NCI-H1048 (cell line): Measurements from ENCODE around the gene PRKN.
"Not testable (repeated sequence)": the region's sequence is repeated elsewhere in the genome, so short reads cannot be mapped to it uniquely, and the experiment has no call there.

Experiments used
- DNase-seq: peaks from one replicate; lab custom pipeline; 2025; lab: John Stamatoyannopoulos, UW

The PRKN gene

DNA sequence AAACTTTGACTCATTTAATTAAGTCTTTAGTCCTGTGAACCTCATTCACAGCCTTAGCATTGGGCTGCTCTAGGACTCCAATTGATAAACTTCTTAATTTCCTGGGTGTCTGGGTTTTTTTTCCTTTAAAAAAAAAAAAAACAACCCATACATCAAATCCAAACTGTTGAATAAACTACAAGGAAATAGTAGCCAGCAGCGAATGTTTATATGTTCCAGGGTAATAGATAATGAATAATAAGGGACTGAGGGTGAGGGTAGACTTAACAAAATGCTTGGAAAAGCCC lies 890.2 kb downstream of the PRKN start:
- no peak for DNase-seq

DNA sequence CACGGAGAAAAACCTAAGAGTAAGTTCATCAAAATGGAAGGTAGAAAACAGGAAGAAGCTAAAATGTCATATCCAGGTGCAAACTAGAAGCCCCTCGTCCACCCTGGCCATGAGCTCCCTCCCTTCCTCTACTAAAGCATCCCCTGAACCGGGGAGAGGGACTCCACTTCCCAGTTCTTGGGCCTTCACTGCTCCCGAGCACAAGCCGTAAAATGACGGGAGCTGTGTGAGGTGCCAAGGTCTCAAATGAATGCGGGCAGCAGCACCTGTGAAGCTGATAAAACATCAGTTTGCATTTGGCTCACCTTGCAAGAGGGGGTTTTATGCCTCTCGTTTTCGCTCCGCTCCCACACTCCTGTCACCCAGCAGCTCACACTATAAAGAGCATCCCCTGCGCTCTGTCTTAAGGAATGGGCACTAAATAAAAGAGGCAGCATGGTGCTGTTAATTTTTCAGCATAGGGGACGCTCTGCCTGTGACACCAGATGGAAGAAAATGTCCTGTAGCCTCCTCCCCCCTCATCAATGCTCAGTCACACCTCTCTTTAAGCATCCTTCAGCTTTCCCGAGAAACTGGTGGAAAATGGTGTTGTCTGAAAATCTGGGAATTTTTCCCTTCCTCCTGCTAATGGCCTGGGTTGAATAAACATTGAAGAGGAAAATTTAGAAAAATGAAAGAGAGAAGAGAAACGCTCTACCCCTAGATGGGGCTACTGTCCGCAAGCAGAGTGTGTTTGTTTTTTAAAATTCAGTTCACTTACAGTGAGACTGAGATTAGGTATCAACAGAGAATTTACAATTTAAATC lies 890.7 kb downstream of the PRKN start:
- no peak for DNase-seq

DNA sequence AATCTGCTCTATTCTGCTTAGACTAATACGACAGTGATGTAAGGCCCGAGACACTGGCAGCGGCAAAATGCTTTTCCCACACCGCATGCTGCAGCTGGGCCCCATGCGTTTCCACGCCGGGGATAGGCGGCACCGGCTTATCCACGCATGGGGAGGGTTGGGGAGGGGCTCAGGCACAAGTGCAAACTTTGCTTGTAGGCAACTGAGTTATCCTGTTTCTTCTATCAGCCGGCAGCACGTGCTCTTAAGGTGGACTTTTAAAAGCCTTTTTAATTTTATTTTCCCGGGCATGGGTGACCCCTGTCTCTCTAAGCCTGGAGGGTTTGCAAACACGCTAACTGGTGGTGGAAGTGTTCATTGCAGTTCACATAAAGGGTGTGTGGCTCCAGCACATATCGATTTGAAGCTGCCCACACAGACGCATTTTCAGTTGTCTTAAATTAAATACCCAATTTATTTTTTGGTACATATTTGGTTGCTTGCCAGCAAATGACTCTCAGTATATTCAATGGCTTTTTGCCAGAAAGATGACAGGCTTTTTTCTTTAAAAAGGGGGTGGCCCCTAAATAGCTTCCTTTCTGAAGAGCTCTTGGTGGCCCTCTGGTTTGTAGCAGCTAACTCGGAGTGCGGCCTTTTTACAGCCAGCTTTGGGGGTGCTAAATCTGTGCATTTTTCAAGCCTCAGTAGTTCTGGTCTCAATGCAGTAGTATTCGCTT lies 891.9 kb downstream of the PRKN start:
- no peak for DNase-seq

DNA sequence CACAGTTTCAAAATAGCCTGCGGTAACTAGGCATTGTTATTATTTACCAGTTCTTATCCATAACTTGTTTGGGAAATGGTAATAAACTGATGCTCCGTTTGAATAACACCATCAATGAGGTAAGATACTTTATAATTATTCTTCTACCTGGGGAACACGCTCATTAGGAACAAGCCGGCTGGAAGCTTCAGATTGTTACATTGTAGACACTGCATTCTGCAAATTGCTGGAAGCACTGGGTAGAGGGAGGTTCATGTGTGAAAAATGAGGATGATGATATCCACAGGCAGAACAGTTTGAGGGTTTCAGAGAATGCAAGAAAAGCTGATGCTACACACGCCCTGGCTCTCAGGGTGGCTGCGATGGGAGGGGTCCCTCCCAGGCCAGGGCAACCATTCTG lies 893.1 kb downstream of the PRKN start:
- no peak for DNase-seq

DNA sequence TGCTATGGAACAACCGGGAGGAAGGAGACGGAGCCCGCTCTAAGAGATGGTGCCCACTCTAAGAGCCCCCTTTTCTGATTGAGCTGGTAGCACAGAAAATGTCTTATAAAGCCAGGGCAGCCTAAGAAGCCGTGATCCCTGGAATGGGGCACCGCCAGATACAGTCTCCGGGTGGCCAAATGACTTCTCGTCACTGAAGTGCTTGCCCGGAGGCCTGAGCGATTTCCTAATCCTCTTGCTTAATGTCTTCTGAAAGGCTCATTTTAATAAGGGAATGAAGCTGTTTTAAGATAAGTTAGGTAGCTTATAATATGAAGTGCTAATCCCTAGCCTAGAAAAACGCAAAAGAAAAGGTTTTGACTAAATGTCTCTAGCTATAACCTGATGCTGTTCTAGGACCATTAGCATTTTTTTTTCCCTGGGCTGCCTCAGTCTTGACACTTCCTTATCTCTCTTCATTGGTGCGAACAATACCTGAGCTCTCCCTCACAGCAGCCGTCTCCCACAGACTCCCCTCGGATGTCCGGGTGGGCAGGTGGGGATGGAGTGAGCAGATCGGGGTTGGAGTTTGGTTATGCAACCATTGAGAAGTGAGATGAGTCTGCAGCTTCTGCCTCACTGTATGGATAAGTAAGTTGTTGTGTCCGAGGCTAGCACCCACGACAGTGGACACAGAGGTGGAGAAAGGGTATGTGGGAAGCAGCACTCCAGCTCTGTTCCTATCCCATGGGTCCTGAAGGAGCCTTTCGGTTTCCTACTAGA lies 894.3 kb downstream of the PRKN start:
- no peak for DNase-seq

DNA sequence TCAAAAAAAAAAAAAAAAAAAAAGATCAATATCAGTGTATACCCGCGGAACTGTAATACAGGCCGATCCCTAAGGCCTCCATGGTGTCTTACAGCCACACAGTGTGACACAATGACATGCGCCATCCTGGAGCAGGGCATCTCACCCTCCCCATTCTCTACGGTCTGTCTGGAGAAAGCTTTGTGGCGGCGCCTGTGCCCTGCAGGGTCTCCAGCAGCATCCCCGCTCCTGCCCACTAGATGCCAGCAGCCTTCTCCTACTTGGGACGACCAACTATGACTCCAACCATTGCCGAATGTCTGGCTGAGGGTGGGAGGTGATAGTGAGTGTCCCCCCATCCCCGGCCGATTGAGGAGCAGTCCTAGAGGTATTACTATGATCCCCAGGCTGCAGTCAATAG lies 894.9 kb downstream of the PRKN start:
- no peak for DNase-seq

DNA sequence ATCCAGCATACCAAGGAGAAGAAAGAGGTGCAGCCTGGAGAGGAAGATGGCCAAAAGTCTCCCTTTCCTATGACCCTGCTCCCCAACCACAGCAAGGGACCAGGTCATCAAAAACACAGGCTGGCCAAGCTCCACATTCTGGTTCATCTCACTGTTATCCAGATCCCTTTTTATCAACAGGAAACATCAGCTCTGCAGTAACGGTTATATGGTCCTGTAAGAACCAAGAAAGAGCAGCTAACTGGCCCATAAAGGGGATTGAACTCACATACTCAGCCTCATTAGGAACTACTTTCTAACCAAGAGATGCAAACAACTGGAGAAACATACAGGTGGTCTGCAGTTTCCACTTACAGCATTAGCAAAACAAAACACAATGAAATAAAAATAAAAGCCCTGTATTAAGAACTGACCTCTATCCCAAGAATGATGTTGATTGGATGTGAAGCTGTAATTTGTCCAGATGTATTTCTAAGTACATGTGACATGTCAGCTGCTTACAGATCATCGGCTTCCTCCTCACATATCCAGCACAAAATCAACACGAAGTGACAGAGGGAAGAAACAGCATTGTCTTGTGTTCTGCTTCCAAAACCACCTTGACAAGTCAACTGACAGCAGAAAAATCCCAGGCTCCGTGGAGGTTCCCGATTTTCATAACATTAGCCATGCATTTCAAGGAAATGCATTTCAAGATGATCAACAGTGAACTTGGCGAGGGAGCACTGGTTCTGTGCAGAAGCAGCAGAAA lies 896.5 kb downstream of the PRKN start:
- no peak for DNase-seq

DNA sequence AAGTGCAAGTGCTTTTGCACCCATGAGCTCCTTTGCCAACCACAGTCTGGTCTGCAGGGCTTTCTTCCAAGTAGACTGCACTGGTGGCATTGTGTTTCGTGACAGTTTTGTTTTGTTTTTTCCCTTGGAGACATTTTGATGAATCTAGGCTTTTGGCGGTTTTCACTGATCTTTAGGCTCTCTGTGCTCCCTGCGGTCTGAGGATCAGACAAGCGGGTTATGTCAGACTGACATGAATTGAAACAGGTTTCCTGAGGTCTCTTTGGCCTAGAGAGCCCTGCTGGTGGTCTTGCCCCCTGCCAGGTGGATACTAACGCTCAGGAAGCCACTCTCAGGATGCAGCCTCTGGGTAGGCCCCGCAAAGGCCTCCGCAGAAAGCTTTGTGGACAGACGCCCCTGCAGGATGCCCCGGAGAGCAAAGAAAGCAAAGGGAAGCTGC lies 898.3 kb downstream of the PRKN start:
- no peak for DNase-seq

DNA sequence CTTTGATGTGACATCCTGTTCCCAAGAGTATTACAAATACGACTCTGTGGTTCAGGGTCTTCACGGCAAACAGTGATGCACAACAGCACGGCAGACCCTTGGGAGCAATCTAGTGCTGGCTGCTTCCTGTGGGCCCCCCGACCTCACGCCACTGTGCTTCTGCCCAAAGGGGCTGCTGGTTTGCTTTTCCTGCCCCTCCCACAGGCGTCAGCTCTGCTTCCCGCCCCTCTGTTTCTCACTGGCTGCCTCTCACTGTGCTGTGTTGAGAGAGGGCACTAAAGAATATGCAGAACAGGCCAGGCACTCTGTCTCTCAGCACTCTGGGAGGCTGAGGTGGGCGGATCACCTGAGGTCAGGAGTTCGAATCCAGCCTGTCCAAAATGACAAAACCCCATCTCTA lies 899.2 kb downstream of the PRKN start:
- DNase-seq = no peak

DNA sequence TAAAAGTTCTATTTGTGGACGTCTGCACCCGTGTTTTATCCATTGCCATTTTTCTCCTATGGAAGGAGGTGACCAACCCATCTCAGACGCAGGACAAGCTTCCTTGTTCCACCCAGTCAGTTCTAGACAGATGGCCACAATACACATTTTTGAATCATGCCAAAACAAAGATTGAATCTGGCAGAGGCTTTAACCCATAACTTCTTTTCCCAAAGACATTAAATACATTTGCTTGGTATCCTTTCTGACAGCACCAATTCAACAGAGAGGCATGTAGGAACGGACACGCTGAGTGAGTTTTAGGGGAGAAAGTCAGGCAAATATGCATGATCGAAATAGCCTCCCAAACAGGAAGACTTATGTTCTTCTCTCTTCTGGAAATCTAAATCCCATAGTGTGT lies 901.1 kb downstream of the PRKN start:
- no peak for DNase-seq

DNA sequence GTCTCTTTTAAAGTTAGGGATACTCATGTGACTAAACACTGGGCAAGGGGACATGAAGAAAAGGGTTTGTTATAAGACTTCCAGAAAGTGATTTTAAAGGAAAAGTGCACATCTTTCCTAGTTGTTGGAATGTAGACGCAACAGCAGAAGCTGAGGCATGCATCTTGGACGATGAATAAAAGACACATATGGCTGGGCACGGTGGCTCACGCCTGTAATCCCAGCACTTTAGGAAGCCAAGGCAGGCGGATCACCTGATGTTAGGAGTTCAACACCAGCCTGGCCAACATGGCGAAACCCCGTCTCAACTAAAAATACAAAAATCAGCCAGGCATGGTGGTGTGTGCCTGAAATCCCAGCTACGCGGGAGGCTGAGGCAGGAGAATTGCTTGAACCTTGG lies 905.4 kb downstream of the PRKN start:
- DNase-seq = not testable (repeated sequence)

DNA sequence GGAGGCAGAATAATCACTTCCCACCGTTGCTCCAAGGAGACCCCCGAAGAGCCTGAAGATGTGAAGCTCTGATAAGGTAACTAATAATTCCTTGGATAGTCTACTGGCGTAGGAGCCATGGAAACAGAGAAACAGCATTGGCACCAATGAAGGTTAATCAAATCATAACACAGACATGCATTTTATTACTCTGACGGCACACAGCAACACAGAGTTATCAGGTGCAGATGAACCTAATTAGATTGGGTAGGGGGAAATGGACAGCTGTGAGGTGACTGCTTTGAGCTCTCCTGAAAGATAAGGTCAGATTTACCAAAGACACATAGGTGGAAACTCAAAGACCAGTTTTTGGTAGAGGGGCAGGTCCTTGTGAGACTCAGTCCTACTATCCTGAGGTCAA lies 909.7 kb downstream of the PRKN start:
- DNase-seq = no peak

DNA sequence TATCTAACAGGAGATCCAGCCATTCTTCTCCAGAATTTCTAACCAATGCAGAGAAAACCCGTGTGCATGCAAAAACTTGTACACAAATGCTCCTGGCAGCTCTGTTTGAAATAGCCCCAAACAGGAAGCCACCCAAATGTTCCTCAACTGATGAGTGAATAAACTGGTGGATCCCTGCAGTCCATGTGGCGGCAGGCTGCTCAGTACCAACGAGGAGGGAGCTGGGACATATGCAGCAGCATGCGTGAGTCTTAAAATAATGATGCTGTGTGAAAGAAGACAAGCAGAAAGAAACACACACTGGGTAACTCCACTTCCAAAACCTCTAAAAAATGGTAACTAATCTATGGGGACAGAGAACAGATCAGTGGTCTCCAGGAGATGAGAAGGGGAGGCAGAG lies 911.6 kb downstream of the PRKN start:
- no peak for DNase-seq

DNA sequence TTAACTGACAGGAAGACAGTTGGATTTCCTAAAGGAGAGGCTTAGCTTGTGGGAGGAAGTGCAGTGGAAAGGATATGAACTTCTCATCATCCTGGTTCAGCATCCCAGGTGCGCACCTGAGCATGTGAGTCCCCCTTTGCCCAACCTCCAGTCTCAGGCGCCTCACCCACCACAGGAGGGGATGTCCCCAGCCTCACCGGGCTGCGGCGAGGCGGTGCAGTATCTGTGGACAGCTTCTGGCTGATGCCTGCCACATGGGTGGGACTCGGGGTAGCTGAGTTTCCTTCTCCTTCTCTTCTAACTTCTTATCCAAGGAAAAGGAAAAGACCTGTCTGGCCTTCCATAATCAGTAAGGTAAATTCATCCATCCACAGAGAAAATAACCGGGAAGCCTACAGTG lies 914.4 kb downstream of the PRKN start:
- DNase-seq = no peak

DNA sequence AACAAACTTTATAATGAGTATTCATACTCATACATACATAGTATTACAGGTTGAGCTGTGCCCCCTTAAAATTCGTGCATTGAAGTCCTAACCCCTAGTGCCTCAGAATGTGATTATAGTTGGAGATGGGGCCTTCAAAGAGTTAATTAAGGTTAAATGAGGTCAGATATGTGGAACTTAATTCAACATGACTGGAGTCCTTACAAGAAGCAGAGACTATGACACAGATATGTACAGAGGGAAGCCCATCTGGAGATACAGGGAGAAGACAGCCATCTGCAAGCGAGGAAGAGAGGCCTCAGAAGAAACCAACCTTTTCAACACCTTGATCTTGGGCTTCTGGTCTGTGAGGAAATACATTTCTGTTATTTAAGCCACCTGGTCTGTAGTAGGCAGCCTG lies 917.6 kb downstream of the PRKN start:
- DNase-seq = no peak

DNA sequence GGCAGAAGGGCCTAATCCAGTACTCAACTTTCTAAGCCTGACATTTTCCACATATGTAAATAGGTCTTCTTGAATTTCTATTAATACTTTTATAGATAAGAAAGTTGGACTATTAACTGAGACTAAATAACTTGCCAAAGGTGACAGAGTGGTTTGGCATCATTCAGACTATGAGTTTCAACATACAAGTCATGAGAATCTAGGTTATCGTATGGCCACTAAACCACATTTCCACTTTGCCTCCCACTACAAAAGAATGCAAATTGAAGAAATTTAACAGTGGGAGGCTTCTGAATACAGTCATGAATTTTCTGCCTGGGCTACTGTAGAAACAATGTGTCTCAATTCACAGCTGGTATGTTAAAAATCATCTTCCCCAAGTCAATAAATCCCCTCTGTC lies 922.7 kb downstream of the PRKN start:
- DNase-seq = no peak

DNA sequence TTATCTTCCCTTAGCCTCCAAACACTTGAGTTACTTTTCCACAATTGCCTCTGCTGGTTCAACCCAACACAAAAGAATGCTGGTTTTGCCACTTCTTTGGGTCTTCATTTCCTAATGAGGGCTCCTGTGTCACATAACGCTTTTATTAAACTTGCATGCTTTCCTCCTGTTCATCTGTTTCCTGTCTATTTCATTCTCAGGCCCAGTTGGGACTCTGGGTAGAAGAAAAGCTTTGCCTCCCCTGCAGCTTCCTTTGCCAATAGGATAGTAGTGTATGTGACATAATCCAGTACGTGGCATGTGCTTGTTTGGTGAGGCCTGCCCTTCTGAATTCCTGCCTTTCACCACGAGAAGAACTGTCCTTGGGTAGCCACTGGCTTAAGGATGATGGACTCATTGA lies 924.4 kb downstream of the PRKN start:
- DNase-seq = no peak

DNA sequence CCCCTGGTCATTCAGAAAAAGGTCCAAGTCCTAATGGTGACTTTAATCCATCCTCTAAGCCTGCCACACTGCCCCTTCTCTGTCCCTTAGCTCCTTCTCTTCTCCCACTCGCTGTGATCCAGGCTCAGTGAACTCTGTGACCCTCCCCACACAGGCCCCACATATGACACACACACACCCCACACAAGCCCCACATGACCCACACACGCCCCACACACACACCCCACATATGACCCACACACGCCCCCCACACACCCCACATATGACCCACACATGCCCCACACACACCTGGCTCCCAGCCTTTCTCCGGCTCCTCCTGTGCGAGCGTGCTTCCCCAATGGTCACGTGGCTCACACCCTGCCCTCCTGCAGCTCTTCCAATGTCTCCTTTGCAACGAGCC lies 925.3 kb downstream of the PRKN start:
- DNase-seq = no peak

DNA sequence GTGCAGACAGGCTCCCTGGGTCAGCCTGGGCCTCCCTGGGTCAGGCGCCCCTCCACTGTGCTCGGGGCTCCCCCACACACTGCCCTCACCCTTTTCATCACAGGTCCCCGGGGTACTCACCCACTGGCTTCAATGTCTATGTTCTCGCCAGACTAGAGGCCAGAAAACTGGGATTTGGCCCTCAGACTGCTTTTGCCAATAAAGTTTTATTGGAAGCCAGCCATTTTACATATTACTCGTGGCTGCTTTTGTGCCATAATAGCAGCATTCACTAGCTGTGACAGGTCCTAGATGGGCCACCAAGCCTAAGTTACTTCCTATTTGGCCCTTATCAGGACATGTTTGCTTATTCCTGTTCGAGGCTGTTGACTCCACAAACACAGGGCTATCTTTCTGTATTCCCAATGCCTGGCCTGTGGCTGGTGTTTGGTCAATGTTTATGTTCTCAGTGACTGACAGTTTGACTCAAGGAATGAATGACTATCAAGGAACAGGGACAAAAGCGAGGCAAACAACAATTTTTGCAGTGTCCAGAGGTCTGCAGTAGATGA lies 928.6 kb downstream of the PRKN start:
- DNase-seq = no peak

DNA sequence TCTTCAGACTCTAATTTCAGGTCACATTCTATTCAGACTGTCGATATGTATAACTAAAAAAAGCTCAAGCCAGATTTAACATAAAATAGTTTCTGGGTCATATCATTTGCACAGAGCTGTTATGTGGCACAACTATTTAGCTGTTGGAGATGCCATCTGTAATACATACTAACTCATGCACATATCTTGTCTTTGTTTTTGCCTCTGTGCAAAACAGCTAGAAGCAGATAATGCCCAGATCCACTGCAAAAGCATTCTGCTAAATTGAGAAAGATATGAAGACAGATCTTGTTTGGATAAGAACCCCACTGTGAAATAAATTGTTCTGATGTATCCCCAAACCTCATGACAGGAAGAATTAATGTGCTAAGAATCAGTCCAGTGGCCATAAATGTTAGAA lies 930.9 kb downstream of the PRKN start:
- DNase-seq = no peak

DNA sequence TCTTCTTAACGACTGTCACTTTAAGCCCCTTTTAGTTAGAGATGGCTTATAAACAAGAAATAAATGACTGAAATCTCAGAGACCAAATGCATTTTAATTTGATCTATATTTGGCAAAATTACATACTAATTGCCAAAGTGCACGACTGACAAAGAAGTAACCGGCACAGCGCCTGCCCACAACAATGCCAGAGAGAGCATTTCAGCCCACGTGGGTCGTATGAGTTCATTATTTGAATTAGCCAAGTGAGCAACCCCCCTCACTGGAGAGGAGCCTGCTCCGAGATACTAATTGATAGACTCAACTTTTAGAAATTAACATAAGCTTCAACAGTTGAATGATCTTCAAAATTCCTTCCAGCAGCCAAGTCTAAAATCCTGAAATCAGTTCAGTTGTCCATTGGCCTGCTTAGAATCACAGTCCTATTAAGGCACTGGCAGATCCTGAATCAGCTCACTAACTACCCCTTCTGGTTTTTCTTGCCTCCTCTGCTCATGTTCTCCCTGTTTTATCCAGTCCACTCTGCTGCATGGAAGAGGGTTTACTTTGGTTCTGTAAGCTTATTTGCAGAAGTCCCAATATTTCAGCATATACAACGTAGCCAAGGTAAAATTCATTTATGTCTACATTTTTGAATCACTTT lies 934.6 kb downstream of the PRKN start:
- DNase-seq = no peak

DNA sequence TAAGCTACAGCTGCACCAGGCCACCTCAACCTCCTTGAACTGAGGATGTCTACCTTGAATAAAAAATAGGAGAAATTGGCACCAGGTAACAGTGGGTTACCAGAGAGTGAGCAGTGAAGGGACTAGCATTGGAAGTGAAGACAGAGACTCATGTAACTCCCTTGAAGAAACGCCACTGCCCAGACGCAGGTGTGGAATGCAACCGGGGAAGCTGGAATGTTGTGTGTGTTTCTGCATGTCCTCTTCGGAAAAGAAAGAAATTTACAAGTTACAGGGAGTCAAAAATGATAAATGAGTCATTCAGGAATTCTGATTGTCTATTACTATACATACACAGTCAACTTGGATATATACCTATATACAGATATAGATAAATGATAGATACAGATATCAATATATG lies 939.0 kb downstream of the PRKN start:
- no peak for DNase-seq
